HT1080 (cell line): ENCODE measurements around the gene CCN2. TPM values are rescaled to one million over a fixed set of nuclear protein-coding genes. Genes with fewer than 3 reads are reported as not detected.

Experiments
- DNase-seq: peaks from one replicate; pipeline ENCODE4 v3.0.0-alpha.2; 2015; ENCODE audit warnings: low read depth
- total RNA-seq: library from RNA; depleted of rRNA; stranded (reverse); fragments of >200 nt; shearing (Covaris generic); gene quantifications from 2 replicates; pipeline ENCODE4 v1.2.3, GENCODE V29; 2014

CCN2 gene
- total RNA-seq, 1 experiment from 2014 or later, result 41.6 TPM

- DNase-seq, result no peak
Observed at GRCh38 chr6:131967948-131968347, 16.8 kb upstream of the CCN2 start.

- DNase-seq, result peak; percentile 75
Observed at GRCh38 chr6:131966443-131966842, 15.3 kb upstream of the CCN2 start.

- DNase-seq, result no peak
Observed at GRCh38 chr6:131963063-131963462, 11.9 kb upstream of the CCN2 start.

- peak; percentile 17 for DNase-seq
Observed at GRCh38 chr6:131960371-131961133, 9.4 kb upstream of the CCN2 start.

- no peak for DNase-seq
Observed at GRCh38 chr6:131958542-131959470, 7.6 kb upstream of the CCN2 start.

- no peak for DNase-seq
Observed at GRCh38 chr6:131958095-131958494, 6.9 kb upstream of the CCN2 start.

GRCh38 chr6:131955876-131956275 is 4.7 kb upstream of the CCN2 start:
- no peak for DNase-seq

GRCh38 chr6:131955192-131955591 is 4.0 kb upstream of the CCN2 start:
- DNase-seq, result no peak

- DNase-seq, result peak; percentile 95
Observed at GRCh38 chr6:131954775-131955107, 3.6 kb upstream of the CCN2 start.

- DNase-seq, result no peak
Observed at GRCh38 chr6:131954059-131954774, 3.0 kb upstream of the CCN2 start.

- no peak for DNase-seq
Observed at GRCh38 chr6:131952886-131953509, 1.8 kb upstream of the CCN2 start.

- peak; percentile 25 for DNase-seq
Observed at GRCh38 chr6:131951576-131952230, 531 bp upstream of the CCN2 start.

- peak; percentile 85 for DNase-seq
Observed at GRCh38 chr6:131949909-131950766, 1.0 kb downstream of the CCN2 start.

GRCh38 chr6:131949620-131949908 is 1.6 kb downstream of the CCN2 start:
- DNase-seq, result no peak

GRCh38 chr6:131948692-131949619 is 2.2 kb downstream of the CCN2 start:
- DNase-seq, result peak; percentile 54

- peak; percentile 31 for DNase-seq
Observed at GRCh38 chr6:131947986-131948661, 3.0 kb downstream of the CCN2 start.

- DNase-seq, result peak; percentile 63
Observed at GRCh38 chr6:131946992-131947955, 3.9 kb downstream of the CCN2 start.
